Kidney (tissue), 22 donors: Measurements from ENCODE around the gene RHOU. TPM values are rescaled to one million over a fixed set of nuclear protein-coding genes. Genes with fewer than 3 reads are reported as not detected.

ENCODE experiments used
- DNase-seq, 5 donors: peaks; one replicate each; pipeline ENCODE4 v3.0.0-alpha.2; 2013 to 2020
- FAIRE-seq: peaks from 2 replicates; lab custom pipeline; 2012; peaks lifted over from hg19 to GRCh38; lab: Jason Lieb, UNC
- H3K27ac ChIP-seq, 2 donors: one replicate each; pipeline ENCODE4 v1.7.0; 2013; ENCODE audit warnings: low read depth in 2 of 2, low read length in 2 of 2, inconsistent platforms in 1 of 2
- H3K27me3 ChIP-seq: one replicate; pipeline ENCODE4 v1.7.1; 2013; ENCODE audit warnings: low read length, inconsistent platforms; ENCODE audit not compliant: control insufficient read depth, insufficient read depth
- H3K36me3 ChIP-seq, 3 donors: one replicate each; pipeline versions ENCODE4 v1.7.0 to v1.7.1; 2013; ENCODE audit warnings: low read length in 3 of 3, control low read depth in 1 of 3, inconsistent platforms in 1 of 3; ENCODE audit not compliant: insufficient read depth in 3 of 3, control insufficient read depth in 2 of 3
- H3K4me1 ChIP-seq, 3 donors: one replicate each; pipeline versions ENCODE4 v1.7.0 to v1.7.1; 2013; ENCODE audit warnings: low read length in 3 of 3, inconsistent platforms in 1 of 3, low read depth in 1 of 3; ENCODE audit not compliant: control insufficient read depth in 2 of 3, insufficient read depth in 2 of 3
- H3K4me3 ChIP-seq, 3 donors: one replicate each; pipeline versions ENCODE4 v1.7.0 to v1.8.1; 2013; ENCODE audit warnings: low read length in 3 of 3, control low read depth in 1 of 3, inconsistent platforms in 1 of 3
- H3K9ac ChIP-seq, 3 donors: one replicate each; pipeline versions ENCODE4 v1.7.0 to v1.7.1; 2013; ENCODE audit warnings: low read length in 3 of 3, control low read depth in 1 of 3, inconsistent platforms in 1 of 3
- H3K9me3 ChIP-seq, 3 donors: one replicate each; pipeline versions ENCODE4 v1.7.0 to v1.7.1; 2013; ENCODE audit warnings: low read length in 3 of 3, control low read depth in 1 of 3, inconsistent platforms in 1 of 3; ENCODE audit not compliant: control insufficient read depth in 2 of 3, insufficient read depth in 1 of 3
- intact Hi-C: fragments of 100-400 bp; cut with DNase I; formaldehyde crosslinking; loops from one replicate; pipeline ENCODE4 v1.11.1; 2022
- long read RNA-seq, 10 donors: library from polyadenylated mRNA in 1 of 10; unstranded in 1 of 10; transcript quantifications; one replicate each; pipeline ENCODE4 v2.0.0 and lab custom pipeline, GENCODE V29; 2021 to 2026
- polyA plus RNA-seq: library from polyadenylated mRNA; stranded (reverse); fragments of 350-450 nt; fragmentation: Illumina TruSeq; extraction: RNeasy Lipid Tissue Mini Kit (QIAGEN cat#74804); gene quantifications from one replicate; pipeline ENCODE4 v1.2.3, GENCODE V29; 2014; ENCODE audit warnings: low read depth, low replicate concordance; ENCODE audit not compliant: insufficient read depth
- total RNA-seq: library from RNA; stranded (reverse); fragmentation: NEBNext Ultra II Directional; extraction: Animal tissue kit (Norgen Biotek cat#: 25700); gene quantifications from one replicate; pipeline ENCODE4 v1.2.1, GENCODE V29; 2021
- TF ChIP-seq, protein P1 (sequence below): IDR thresholded peaks from 3 replicates; pipeline ENCODE4 v1.5.1; 2012; ENCODE audit warnings: mild to moderate bottlenecking, moderate library complexity, borderline replicate concordance; ENCODE audit not compliant: insufficient read depth; ENCODE audit errors: extremely low read depth
- donor health status: control.
- donor health status: control.
- donor health status: control.
- donor health status: control.
- donor health status: control.
- donor health status: DM: yes; HTN: yes; CAD: no.
- donor health status: Normal renal cell carcinoma (clear cell type).

Gene RHOU
- total RNA-seq (22.1 TPM), polyA plus RNA-seq (4.7 TPM)
- long read RNA-seq, donor 1, full-length matches to known transcripts = 4 of 4 reads
- long read RNA-seq, donor 1, partial matches to known transcripts = 0 of 4 reads
- long read RNA-seq, donor 1, other reads (novel, unspliced or antisense) = 0 of 4 reads
- long read RNA-seq, donor 2, full-length matches to known transcripts = 7 of 7 reads
- long read RNA-seq, donor 2, partial matches to known transcripts = 0 of 7 reads
- long read RNA-seq, donor 2, other reads (novel, unspliced or antisense) = 0 of 7 reads
- long read RNA-seq, donor 3, full-length matches to known transcripts = 3 of 3 reads
- long read RNA-seq, donor 3, partial matches to known transcripts = 0 of 3 reads
- long read RNA-seq, donor 3, other reads (novel, unspliced or antisense) = 0 of 3 reads
- long read RNA-seq, donor 4, full-length matches to known transcripts = 8 of 8 reads
- long read RNA-seq, donor 4, partial matches to known transcripts = 0 of 8 reads
- long read RNA-seq, donor 4, other reads (novel, unspliced or antisense) = 0 of 8 reads
- long read RNA-seq, donor 5 = 0 reads
- long read RNA-seq, donor 6, full-length matches to known transcripts = 2 of 2 reads
- long read RNA-seq, donor 6, partial matches to known transcripts = 0 of 2 reads
- long read RNA-seq, donor 6, other reads (novel, unspliced or antisense) = 0 of 2 reads
- long read RNA-seq, donor 7, full-length matches to known transcripts = 48 of 53 reads
- long read RNA-seq, donor 7, partial matches to known transcripts = 1 of 53 reads
- long read RNA-seq, donor 7, other reads (novel, unspliced or antisense) = 4 of 53 reads
- long read RNA-seq, donor 8, full-length matches to known transcripts = 8 of 8 reads
- long read RNA-seq, donor 8, partial matches to known transcripts = 0 of 8 reads
- long read RNA-seq, donor 8, other reads (novel, unspliced or antisense) = 0 of 8 reads
- long read RNA-seq, donor 9, full-length matches to known transcripts = 1 of 1 reads
- long read RNA-seq, donor 9, partial matches to known transcripts = 0 of 1 reads
- long read RNA-seq, donor 9, other reads (novel, unspliced or antisense) = 0 of 1 reads
- long read RNA-seq, donor 10, full-length matches to known transcripts = 8 of 8 reads
- long read RNA-seq, donor 10, partial matches to known transcripts = 0 of 8 reads
- long read RNA-seq, donor 10, other reads (novel, unspliced or antisense) = 0 of 8 reads

DNA sequence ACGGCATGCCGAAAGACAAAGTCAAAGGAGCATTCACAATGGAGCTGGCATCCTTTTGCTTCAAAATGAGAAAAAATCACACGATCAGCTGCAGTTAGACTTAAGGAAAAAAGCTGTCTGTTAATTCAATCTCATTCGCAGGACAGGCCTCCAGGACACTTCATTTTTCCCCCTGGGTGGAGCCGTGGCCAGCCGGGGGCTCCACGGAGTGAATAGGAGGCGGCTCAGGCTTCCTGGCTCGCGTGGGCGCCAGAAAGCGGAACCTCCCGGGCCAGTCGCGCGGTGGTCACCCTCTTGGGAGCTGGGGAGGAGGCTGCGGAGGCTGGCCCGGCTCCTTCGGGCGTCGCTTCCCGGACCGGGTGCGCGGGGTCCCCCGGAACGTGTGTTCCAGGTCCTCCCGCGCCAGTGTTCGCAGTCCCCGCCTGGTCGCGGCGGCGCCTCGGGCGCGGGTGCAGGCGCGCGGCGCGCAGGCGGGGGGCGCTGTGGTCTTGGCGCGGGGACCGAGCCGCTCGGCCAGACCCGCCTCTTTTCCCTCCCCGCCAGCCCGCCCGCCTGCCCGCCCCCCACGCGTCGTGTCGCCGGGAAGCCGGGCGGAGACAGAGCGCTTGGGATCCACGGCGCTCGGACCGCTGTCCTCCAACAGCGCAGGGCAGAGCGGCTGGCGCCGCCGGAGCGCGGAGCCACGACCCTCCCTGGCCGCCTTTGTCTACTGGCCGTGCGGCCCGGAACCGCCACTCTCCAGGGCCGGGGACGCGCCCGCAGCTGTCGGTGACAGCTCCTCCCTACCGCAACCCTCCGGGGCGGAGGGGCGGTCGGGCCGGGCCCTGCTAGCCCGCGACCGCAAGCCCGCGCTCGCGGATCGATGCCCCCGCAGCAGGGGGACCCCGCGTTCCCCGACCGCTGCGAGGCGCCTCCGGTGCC lies at the start of gene RHOU:
Gene RHOU (plus strand): TSS at position 599 of the 921 bp plus-strand sequence. CDS start 264 bp downstream, at position 863.
- peak within 1 kb of the TSS; percentile 40 to 76 (median 71) for H3K4me3 ChIP-seq
- peak within 1 kb of the TSS; percentile 39 to 75 (median 46) for H3K9ac ChIP-seq
- H3K9me3 ChIP-seq = no peaks in the 10 kb centered on the region
- H3K27ac ChIP-seq = peak within 1 kb of the TSS; percentile 77 to 78
- intact Hi-C loops = loop anchor here (10.0 kb wide), 1 partner anchor 490 kb away; no protein-coding TSS in a partner anchor
- H3K36me3 ChIP-seq = no peaks in the 10 kb centered on the region
- H3K4me1 ChIP-seq = peaks cover 0 to 6% (median 0%) of the 10 kb centered on the region in 3 donors
- DNase-seq (peak; percentile 80 to 92 (median 86)), FAIRE-seq (no peak)
- no peaks in the 10 kb centered on the region for H3K27me3 ChIP-seq
- TF ChIP-seq, protein P1, sequence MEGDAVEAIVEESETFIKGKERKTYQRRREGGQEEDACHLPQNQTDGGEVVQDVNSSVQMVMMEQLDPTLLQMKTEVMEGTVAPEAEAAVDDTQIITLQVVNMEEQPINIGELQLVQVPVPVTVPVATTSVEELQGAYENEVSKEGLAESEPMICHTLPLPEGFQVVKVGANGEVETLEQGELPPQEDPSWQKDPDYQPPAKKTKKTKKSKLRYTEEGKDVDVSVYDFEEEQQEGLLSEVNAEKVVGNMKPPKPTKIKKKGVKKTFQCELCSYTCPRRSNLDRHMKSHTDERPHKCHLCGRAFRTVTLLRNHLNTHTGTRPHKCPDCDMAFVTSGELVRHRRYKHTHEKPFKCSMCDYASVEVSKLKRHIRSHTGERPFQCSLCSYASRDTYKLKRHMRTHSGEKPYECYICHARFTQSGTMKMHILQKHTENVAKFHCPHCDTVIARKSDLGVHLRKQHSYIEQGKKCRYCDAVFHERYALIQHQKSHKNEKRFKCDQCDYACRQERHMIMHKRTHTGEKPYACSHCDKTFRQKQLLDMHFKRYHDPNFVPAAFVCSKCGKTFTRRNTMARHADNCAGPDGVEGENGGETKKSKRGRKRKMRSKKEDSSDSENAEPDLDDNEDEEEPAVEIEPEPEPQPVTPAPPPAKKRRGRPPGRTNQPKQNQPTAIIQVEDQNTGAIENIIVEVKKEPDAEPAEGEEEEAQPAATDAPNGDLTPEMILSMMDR = peak; percentile 78

- H3K4me3 ChIP-seq = no peak overlapping the region
Observed at GRCh38 chr1:228687587-228687986, 47.7 kb upstream of the RHOU start.

More at GRCh38 chr1:228687587-228687986, 47.7 kb upstream of the RHOU start:
- no peaks in the 10 kb centered on the region for H3K36me3 ChIP-seq
- no peaks in the 10 kb centered on the region for H3K27me3 ChIP-seq
- TF ChIP-seq, protein P1 = no peak
- no peak for FAIRE-seq
- no peak overlapping the region for H3K27ac ChIP-seq
- no peak overlapping the region for H3K9ac ChIP-seq
- no peaks in the 10 kb centered on the region for H3K9me3 ChIP-seq
- intact Hi-C loops = no loop called here
- DNase-seq = no peak
- no peaks in the 10 kb centered on the region for H3K4me1 ChIP-seq
